Erythroblast (primary cell): ENCODE results near the gene KIF16B.

Experiments used
- GATA1 ChIP-seq: IDR thresholded peaks from 2 replicates; pipeline ENCODE4 v1.6.1; 2011; ENCODE audit warnings: low read depth, mild to moderate bottlenecking, control low read depth, low read length, moderate library complexity
- POLR2A ChIP-seq: IDR thresholded peaks from 2 replicates; pipeline ENCODE4 v1.6.1; 2011; ENCODE audit warnings: mild to moderate bottlenecking, low read length

DNA sequence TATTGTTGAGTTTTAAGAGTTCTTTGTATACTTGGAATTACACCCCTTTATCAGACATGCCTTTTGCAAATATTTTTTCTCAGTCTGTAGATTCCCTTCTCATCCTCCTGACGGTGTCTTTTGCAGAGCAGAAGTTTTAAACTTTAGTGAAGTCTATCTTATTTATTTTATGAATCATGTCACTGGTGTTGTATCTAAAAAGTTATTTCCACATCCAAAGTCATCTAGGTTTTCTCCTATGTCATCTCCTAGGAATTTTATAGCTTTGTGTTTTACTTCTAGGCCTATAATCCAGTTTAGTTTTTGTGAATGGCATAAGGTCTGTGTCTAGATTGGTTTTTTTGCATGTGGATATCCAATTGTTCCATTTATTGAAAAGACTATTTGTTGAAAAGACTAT is 271.3 kb downstream of the KIF16B start:
- TF ChIP-seq POLR2A = no peak
- TF ChIP-seq GATA1 = no peak
